ENCODE data around the gene ADAMTS12.

The ADAMTS12 gene

GRCh38 chr5:33789567-33789957 lies 102.2 kb downstream of the ADAMTS12 start:
- TF ChIP-seq ZFX (IDR thresholded peaks at IDR 0.05) (no peak), CTCF (conservative IDR thresholded peaks at IDR 0.05) (no peak)
- H3K27ac ChIP-seq: no peak overlapping the region

GRCh38 chr5:33788922-33789566 lies 102.7 kb downstream of the ADAMTS12 start:
- TF ChIP-seq CTCF (conservative IDR thresholded peaks at IDR 0.05): no peak
- TF ChIP-seq ZFX (IDR thresholded peaks at IDR 0.05): no peak
- H3K27ac ChIP-seq: no peak overlapping the region

- TF ChIP-seq ZFX (IDR thresholded peaks at IDR 0.05) (no peak), CTCF (conservative IDR thresholded peaks at IDR 0.05) (no peak)
Observed at GRCh38 chr5:33785571-33785970, 106.2 kb downstream of the ADAMTS12 start.

GRCh38 chr5:33781286-33781685 lies 110.5 kb downstream of the ADAMTS12 start:
- no peak overlapping the region for H3K27ac ChIP-seq
- TF ChIP-seq CTCF (conservative IDR thresholded peaks at IDR 0.05): no peak
- TF ChIP-seq ZFX (IDR thresholded peaks at IDR 0.05): no peak

More at GRCh38 chr5:33785571-33785970, 106.2 kb downstream of the ADAMTS12 start:
- H3K27ac ChIP-seq: no peak overlapping the region

- TF ChIP-seq ZFX (IDR thresholded peaks at IDR 0.05) (no peak), CTCF (conservative IDR thresholded peaks at IDR 0.05) (no peak)
- H3K27ac ChIP-seq: no peak overlapping the region
Observed at GRCh38 chr5:33776151-33776660, 115.6 kb downstream of the ADAMTS12 start.

GRCh38 chr5:33774341-33774740 lies 117.4 kb downstream of the ADAMTS12 start:
- TF ChIP-seq ZFX (IDR thresholded peaks at IDR 0.05) (no peak), CTCF (conservative IDR thresholded peaks at IDR 0.05) (no peak)
- H3K27ac ChIP-seq: no peak overlapping the region

- TF ChIP-seq CTCF (conservative IDR thresholded peaks at IDR 0.05) (no peak), ZFX (IDR thresholded peaks at IDR 0.05) (no peak)
- H3K27ac ChIP-seq: no peak overlapping the region
Observed at GRCh38 chr5:33772380-33772897, 119.4 kb downstream of the ADAMTS12 start.
